OCI-LY7 (cell line): ENCODE measurements around the gene JOSD2. TPM values are rescaled to one million over a fixed set of nuclear protein-coding genes. Genes with fewer than 3 reads are reported as not detected.

Experiments used
- BruUV-seq: library from RNA; stranded (reverse); fragments of 400-500 nt; replicated peaks from 2 replicates; lab custom pipeline; 2021; lab: Mats Ljungman, UMichigan
- CTCF ChIA-PET: fragments of 300-600 bp; sonication (Branson Sonifier 250); formaldehyde crosslinking; loops from one replicate; lab custom pipeline; 2022; ENCODE audit warnings: antibody characterized with exemption; ENCODE audit not compliant: unreplicated experiment; lab: Charles Lee
- POLR2A ChIA-PET: fragments of 300-600 bp; sonication (Branson Sonifier 250); formaldehyde crosslinking; loops from one replicate; lab custom pipeline; 2022; ENCODE audit warnings: antibody characterized with exemption; lab: Charles Lee
- DNase-seq: peaks from one replicate; pipeline ENCODE4 v3.0.0-alpha.2; 2015; ENCODE audit warnings: low spot score
- H2AFZ ChIP-seq: fragments of 200-600 bp; sonication (generic), shearing (Covaris generic); 2 replicates; pipeline ENCODE4 v1.6.1; 2014; ENCODE audit warnings: mild to moderate bottlenecking, antibody characterized with exemption, low read length, moderate library complexity
- H3K27ac ChIP-seq: fragments of 200-600 bp; sonication (generic); 2 replicates; pipeline ENCODE4 v1.5.1; 2014; ENCODE audit warnings: mixed run types, low read depth, mild to moderate bottlenecking, moderate library complexity, low read length, inconsistent platforms; ENCODE audit not compliant: poor library complexity, severe bottlenecking
- H3K36me3 ChIP-seq: fragments of 200-600 bp; sonication (generic); 2 replicates; pipeline ENCODE4 v1.6.1; 2014; ENCODE audit warnings: mild to moderate bottlenecking, antibody characterized with exemption, low read length, moderate library complexity, mixed read lengths; ENCODE audit not compliant: insufficient read depth
- H3K4me1 ChIP-seq: fragments of 200-600 bp; sonication (generic); 2 replicates; pipeline ENCODE4 v1.5.1; 2014; ENCODE audit warnings: mild to moderate bottlenecking, low read length; ENCODE audit not compliant: insufficient read depth, poor library complexity, severe bottlenecking
- H3K4me2 ChIP-seq: fragments of 200-600 bp; sonication (generic); 2 replicates; pipeline ENCODE4 v1.6.1; 2014; ENCODE audit warnings: mild to moderate bottlenecking, low read length
- H3K4me3 ChIP-seq: fragments of 200-600 bp; sonication (generic); 2 replicates; pipeline ENCODE4 v1.5.1; 2014; ENCODE audit warnings: mild to moderate bottlenecking, low read depth, low read length; ENCODE audit not compliant: poor library complexity, severe bottlenecking
- H3K79me2 ChIP-seq: fragments of 200-600 bp; sonication (generic); 2 replicates; pipeline ENCODE4 v1.6.1; 2016; ENCODE audit warnings: low read depth, mild to moderate bottlenecking, low read length, moderate library complexity, mixed read lengths; ENCODE audit not compliant: insufficient read depth
- H3K9me2 ChIP-seq: fragments of 200-600 bp; sonication (generic); 2 replicates; pipeline ENCODE4 v1.6.1; 2016; ENCODE audit warnings: mild to moderate bottlenecking, low read length, mixed read lengths; ENCODE audit not compliant: insufficient read depth
- H3K9me3 ChIP-seq: fragments of 200-600 bp; sonication (generic); 2 replicates; pipeline ENCODE4 v1.6.1; 2014; ENCODE audit warnings: mild to moderate bottlenecking, mixed run types, low read length, mixed read lengths
- H4K20me1 ChIP-seq: fragments of 200-600 bp; sonication (generic); 2 replicates; pipeline ENCODE4 v1.6.1; 2014; ENCODE audit warnings: mild to moderate bottlenecking, antibody characterized with exemption, low read length, moderate library complexity, mixed read lengths; ENCODE audit not compliant: insufficient read depth
- CTCF ChIP-seq: fragments of 200-600 bp; sonication (generic); conservative IDR thresholded peaks from 2 replicates; pipeline ENCODE4 v1.5.1; 2014; ENCODE audit warnings: mild to moderate bottlenecking, antibody characterized with exemption, low read length, moderate library complexity, mixed read lengths
- EZH2phosphoT487 ChIP-seq: fragments of 200-600 bp; sonication (generic); IDR thresholded peaks from 2 replicates; pipeline ENCODE4 v1.6.1; 2018; ENCODE audit warnings: low read depth, borderline replicate concordance, mild to moderate bottlenecking, mixed run types, antibody characterized with exemption, low read length, moderate library complexity, mixed read lengths
- intact Hi-C: fragments of 100-400 bp; cut with micrococcal nuclease; formaldehyde crosslinking; loops from one replicate; pipeline ENCODE4 v1.10.0; 2022; ENCODE audit not compliant: unreplicated experiment
- total RNA-seq, 2 experiments: library from RNA; depleted of rRNA in 1 of 2; stranded (reverse); fragments of >200 nt in 1 of 2; shearing (Covaris generic) in 1 of 2; gene quantifications; 2 replicates each; pipeline ENCODE4 v1.2.3, GENCODE V29; 2014 to 2022

The JOSD2 gene
- total RNA-seq, 2 experiments from 2014 or later, result 13.0 to 17.8 TPM

DNA sequence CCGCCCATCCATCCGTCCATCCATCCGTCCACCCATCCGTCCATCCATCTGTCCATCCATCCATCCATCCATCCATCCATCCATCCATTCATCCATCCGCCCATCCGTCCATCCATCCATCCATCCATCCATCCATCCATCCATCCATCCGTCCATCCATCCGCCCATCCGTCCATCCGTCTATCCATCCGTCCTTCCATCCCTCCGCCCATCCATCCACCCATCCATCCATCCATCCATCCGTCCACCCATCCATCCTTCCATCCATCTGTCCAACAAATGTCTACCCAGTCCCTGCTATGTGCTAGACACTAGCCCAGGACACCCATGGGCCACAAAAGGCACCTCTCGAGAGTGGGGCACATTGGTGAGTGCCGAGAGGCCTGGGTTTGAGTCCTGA, 41.5 kb upstream of the JOSD2 start:
- no peak overlapping the region for H2AFZ ChIP-seq
- H3K4me1 ChIP-seq, result no peaks in the 10 kb centered on the region
- no peaks in the 10 kb centered on the region for H3K36me3 ChIP-seq
- BruUV-seq, result no TSS peak
- ChIA-PET POLR2A (no interaction called here), CTCF (no interaction called here)
- H3K27ac ChIP-seq, result no peak overlapping the region
- no peaks in the 10 kb centered on the region for H4K20me1 ChIP-seq
- TF ChIP-seq EZH2phosphoT487 (no peak), CTCF (no peak)
- H3K79me2 ChIP-seq, result no peaks in the 10 kb centered on the region
- no peaks in the 10 kb centered on the region for H3K9me2 ChIP-seq
- intact Hi-C loops, result no loop called here
- no peak overlapping the region for H3K4me2 ChIP-seq
- DNase-seq, result no peak
- H3K9me3 ChIP-seq, result no peaks in the 10 kb centered on the region
- H3K4me3 ChIP-seq, result no peak overlapping the region

DNA sequence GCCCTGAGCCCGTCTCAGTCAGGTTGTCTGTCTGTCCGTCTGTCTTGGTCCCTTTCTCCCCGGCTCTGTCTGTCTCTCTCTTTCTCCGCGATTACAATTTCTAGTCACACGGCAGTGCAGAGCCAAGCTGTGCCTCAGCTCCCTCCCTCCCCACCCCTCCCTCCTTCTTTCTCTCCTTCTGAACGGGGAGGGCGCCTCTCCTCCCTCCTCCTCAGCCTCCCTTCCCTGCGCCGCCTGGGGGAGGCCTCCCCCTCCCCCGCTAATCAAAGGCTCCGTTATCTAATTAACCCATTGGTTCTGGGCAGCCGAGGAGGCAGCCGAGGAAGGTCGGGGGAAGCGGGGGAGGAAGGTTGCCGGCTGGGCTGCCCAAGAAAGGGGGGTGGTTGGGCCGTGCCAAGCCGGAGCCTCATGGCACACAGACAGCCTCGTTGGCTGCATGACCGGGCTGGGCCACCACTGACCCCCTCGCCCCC, 40.8 kb upstream of the JOSD2 start:
- POLR2A ChIA-PET, result no interaction called here
- H3K4me1 ChIP-seq, result no peaks in the 10 kb centered on the region
- no TSS peak for BruUV-seq
- H3K27ac ChIP-seq, result no peak overlapping the region
- DNase-seq, result no peak
- TF ChIP-seq EZH2phosphoT487, result no peak
- TF ChIP-seq CTCF, result no peak
- no peaks in the 10 kb centered on the region for H4K20me1 ChIP-seq
- H3K4me2 ChIP-seq, result no peak overlapping the region
- CTCF ChIA-PET, result no interaction called here
- H3K4me3 ChIP-seq, result no peak overlapping the region
- no peaks in the 10 kb centered on the region for H3K36me3 ChIP-seq
- H3K79me2 ChIP-seq, result no peaks in the 10 kb centered on the region
- H3K9me2 ChIP-seq, result no peaks in the 10 kb centered on the region
- H3K9me3 ChIP-seq, result no peaks in the 10 kb centered on the region
- no peak overlapping the region for H2AFZ ChIP-seq
- intact Hi-C loops, result no loop called here

DNA sequence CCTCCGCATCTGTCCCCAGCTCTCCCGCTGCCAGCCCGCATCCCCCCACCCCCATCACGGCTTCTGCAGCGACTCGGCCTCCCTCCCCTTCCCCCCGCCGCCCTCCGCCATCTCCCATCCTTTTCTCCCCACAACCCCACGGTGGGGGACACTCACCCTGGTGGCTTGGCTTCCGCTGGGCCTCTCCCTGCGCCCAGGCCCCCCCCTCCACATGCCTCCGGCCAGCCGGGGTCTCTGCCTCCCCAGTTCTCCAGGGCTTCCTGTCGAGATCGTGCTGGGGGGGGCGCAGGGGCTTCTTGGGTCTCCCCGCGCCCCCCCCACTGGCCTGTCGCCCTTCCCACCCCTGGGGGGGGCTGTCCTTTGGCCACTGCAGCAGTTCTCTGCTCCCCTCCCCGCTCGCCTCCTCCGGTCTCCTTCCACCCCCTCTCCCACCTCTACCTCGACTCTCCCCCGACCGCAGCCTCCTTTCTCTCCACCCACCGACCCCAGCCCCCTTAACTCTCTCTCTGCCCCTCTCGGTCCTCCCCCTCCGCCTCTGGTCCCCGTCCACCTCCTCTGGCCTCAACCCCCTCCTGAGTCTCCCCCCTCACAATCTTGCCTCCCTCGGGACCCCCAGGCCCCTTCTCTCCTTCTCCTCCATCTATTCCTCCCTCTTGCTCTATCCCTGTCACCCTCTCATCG, 40.2 kb upstream of the JOSD2 start:
- intact Hi-C loops, result no loop called here
- Histone ChIP-seq H3K79me2 (no peaks in the 10 kb centered on the region), H4K20me1 (no peaks in the 10 kb centered on the region), H3K9me3 (no peaks in the 10 kb centered on the region), H3K4me3 (no peak overlapping the region), H3K4me2 (no peak overlapping the region), H3K27ac (no peak overlapping the region), H3K4me1 (no peaks in the 10 kb centered on the region), H2AFZ (no peak overlapping the region), H3K36me3 (no peaks in the 10 kb centered on the region), H3K9me2 (no peaks in the 10 kb centered on the region)
- POLR2A ChIA-PET, result no interaction called here
- no peak for TF ChIP-seq EZH2phosphoT487
- TF ChIP-seq CTCF, result no peak
- no peak for DNase-seq
- BruUV-seq, result no TSS peak
- CTCF ChIA-PET, result no interaction called here
